Stimulated activated CD8-positive, alpha-beta memory T cell treated with anti-CD3 and anti-CD28 coated beads, Interleukin-7, amount 100 ng/mL, for 24 hours (primary cell): Measurements from ENCODE around the gene RFX4.

Source experiments
- DNase-seq: peaks from one replicate; pipeline ENCODE4 v3.0.0-alpha.2; 2020; ENCODE audit warnings: low read depth

Gene RFX4

DNA sequence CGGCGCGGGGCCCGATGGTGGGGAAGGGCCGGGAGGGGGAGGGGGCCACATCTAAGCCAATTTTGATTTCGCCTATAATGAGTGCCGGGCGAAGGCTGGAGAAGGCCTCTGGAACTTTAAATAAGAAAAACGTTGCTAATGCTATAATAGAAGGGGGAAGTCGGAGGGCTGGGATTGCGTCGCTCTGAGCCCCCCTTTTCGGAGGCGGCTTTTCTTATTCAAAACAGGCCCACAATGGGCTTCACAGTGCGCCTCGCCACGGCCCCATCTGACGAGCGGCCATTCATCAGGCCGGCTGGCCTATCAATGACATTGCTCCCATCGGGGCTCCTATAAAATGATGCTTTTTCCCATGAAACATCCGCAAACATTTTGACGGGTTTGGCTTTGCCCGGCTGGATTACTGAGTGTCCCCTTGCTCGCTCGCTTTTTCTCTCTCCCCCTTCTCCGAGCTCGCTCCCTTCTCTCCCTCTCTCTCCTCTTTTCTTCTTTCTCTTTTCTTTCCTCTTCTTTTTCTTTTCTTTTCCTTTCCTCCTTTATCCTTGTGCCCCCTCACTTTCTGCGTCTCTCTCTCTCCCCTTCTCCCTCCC, at the start of gene RFX4:
RFX4 (plus strand) TSS at position 364 of the 590 bp plus-strand sequence. CDS start 317 bp downstream, outside the sequence.
- DNase-seq = no peak

DNA sequence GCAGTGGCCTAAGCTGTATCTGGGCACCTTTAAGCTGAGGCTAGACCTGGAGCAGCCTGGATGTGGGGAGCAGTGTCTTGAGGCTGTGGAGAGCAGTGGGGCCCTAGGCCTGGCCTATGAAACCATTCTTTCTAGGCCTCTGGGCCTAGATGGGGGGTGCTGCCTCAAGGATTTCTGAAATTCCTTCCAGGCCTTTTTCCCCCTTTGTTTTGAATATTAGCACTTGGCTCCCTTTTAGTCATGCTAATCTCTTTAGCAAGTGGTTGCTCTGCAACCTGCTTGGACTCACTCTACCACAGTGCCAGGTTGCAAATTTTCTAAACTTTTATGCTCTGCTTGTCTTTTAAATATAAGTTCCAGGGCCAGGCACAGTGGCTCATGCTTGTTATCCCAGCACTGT, 41.6 kb upstream of the RFX4 start:
- DNase-seq = no peak

DNA sequence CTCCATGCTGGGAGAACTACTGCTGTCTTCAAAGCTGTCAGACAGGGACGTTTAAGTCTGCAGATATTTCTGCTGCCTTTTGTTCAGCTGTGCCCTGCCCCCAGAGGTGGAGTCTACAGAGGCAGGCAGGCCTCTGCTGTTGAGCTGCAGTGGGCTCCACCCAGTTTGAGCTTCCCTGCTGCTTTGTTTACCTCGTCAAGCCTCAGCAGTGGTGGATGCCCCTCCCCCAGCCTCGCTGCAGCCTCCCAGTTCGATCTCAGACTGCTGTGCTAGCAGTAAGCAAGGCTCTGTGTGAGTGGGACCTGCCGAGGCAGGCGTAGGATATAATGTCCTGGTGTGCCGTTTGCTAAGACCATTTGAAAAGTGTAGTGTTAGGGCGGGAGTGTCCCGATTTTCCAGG, 31.4 kb upstream of the RFX4 start:
- DNase-seq = no peak

DNA sequence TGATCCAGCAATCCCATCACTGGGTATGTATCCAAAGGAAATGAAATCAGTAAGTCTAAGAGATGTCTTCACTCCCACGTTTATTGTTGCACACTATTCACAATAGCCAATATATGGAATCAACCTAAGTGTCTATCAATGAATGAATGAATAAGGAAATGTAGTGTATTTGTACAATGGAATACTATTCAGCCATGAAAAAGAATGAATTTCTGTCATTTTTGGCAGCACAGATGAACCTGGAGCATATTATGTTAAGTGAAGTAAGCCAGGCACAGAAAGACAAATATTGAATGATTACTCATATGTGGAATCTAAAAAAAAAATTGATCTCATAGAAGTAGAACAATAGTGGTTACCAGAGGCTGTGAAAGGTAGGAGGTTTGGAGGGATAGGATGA, 30.6 kb upstream of the RFX4 start:
- no peak for DNase-seq

DNA sequence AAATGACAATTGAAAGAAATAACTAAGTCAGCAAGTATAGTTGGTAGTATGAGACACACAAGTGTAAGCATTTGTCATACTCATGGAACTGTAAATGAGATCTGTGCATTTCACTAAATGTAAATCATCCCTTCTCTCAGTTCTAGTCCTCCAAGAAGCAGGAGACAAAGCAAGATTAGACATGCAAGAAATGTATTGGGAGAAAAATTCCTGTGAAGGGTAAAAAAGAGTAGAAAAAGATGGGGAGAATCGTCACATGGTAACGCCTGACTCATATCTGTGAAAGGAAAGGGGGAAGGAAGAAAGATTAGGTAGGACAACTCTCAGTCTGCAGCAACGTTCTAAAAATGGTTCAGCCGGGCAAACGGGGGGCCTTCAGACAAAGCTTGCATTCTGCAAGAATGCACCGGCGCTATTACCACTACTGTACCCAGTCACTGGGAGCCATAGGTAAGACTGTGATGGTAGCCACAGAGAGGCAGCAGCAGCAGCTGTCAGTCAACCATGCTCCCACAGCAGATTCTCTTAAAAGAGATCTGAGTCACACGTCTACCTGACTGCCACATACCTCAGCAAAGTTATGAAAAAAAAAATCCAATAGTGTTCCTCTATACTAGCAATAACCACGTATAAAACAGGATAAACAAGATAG, 18.0 kb upstream of the RFX4 start:
- DNase-seq = no peak

DNA sequence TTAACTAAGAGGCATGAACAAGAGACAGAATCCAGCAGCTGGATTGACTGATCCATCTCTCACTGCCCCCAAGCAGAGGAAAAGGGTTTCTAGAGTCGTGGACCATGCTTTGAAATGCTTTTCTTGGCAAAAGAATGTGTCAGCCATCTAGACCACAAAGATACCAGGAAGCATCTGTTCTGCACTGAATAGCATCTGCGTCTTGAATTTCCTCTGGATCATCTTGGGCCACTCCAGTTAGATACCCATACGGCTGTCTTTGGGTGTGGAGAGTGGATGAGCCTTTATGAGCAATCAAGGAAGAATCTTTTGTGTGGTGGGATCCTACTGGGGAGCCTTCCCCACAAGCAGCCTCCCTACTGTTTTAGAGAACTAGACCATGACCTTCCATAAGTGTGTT, 16.0 kb upstream of the RFX4 start:
- no peak for DNase-seq

DNA sequence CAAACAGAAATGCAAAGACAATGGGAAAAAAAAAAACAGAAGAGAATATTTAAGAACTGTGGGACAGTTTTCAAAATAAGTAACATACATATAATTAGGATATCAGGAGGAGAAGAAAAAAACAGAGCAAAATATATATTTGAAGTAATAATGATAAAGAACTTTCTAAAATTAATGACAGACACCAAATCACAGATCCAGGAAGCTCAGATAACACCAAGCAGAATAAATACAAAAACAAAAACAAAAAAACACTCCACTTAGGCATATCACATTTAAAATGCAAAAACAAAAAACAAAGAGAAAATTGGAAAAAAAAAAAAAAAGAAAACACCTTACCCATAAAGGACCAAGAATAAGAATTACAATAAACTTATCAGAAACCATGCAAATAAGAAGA, 9.6 kb upstream of the RFX4 start:
- DNase-seq = no peak

DNA sequence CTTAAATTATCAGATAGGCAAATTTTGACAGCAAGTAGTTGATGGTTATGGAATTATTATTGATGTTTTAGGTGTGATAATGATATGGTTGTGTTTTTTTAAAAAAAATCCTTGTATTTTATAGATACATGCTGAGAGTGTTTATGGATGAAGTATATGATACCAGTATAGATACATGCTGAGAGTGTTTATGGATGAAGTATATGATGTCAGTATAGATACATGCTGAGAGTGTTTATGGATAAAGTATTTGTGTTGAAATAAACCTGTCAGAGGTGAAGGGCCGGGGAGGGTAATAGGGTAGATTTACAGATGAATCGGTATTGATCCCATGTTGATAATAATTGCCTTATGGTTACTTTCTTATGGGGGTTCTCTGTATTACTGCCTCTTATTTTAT, 6.0 kb upstream of the RFX4 start:
- DNase-seq = no peak

DNA sequence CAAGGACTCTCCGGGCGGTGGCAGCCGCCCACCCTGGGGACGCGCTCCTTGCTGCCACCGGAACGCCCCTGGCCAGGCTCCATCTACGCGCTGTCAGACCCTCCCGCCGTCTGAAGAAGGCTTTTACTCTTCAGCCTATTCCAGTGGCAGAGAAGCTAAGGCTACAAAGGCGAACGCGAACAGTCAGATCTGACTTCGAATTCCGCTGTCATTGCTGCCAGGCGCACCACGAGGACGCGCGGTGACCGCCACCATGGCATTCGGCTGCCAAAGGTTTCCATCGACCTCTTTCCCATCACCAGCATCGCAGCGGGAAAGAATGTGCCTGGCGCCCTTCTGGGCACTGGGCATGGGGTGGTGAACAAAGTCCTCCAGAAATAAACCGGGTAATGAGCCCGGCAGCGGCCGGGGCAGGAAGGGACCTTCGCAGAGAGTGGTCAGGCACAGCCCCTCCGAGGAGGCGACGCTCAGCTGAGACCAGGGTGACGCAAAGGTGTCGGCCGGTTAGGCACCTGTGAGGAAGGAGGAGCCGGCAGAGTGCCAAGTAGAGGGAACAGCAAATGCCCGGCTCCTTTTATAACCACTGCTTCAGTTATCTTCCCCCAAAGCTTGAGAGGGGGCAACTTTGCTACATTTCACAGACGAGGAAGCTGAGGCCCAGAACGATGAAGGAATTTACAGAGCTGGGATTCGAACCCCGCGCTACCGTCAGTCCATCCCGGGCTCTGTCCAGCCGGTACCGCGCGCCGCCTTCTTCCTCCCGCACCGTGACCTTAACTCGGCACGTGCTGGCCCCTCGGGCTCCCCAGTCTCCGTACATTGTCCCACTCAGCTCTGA, 1.9 kb upstream of the RFX4 start:
- no peak for DNase-seq

DNA sequence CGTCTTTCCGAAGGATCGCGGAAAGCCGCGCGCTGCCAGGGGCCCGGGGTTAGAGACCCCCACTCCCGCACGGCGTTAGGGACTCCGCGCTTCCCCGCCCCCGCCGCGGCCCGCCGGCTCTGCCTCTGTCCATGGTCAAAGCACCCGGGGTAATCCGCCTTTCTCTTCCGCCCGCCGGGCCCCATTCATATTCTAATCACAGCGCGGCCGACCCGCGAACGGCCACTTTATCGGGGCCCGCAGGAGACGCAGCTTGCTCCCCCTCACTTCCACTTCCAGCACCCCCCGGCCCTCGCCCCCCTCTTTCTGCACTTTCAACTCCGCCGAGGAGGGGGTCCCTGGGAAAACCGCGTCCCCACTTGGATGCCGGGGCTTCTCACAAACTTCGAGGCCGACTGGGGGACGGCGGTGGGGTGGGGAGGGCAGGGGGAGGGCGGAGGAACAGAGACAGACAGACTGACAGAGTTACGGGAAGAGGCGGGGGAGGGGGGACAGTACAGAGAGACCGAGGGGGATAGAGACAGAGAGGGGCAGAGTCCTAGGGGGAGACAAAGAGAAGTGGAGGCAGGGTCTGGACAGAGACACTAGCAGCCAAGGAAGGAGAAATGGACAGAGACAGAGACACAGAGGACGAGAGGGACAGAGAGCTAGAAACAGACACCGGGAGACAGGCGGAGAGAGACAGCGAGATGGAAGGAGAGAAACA, 1.1 kb upstream of the RFX4 start:
- no peak for DNase-seq

DNA sequence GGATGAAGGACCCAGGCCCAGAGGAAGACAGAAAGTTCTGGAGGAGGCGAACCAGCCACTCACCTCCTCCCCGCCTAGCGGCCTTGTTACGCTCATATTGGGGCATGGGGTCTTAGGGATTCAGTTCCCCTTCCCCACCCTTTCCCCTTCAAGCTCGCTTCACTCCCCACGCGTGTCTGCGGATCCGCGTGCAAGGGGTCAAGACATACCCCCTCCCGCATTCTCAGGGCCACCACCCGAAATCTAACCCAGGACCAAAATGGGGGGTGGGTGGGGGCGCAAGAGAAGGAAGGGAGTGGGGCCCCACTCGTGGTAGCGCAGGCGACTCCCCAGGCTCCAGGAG, 584 bp upstream of the RFX4 start:
- DNase-seq = no peak

DNA sequence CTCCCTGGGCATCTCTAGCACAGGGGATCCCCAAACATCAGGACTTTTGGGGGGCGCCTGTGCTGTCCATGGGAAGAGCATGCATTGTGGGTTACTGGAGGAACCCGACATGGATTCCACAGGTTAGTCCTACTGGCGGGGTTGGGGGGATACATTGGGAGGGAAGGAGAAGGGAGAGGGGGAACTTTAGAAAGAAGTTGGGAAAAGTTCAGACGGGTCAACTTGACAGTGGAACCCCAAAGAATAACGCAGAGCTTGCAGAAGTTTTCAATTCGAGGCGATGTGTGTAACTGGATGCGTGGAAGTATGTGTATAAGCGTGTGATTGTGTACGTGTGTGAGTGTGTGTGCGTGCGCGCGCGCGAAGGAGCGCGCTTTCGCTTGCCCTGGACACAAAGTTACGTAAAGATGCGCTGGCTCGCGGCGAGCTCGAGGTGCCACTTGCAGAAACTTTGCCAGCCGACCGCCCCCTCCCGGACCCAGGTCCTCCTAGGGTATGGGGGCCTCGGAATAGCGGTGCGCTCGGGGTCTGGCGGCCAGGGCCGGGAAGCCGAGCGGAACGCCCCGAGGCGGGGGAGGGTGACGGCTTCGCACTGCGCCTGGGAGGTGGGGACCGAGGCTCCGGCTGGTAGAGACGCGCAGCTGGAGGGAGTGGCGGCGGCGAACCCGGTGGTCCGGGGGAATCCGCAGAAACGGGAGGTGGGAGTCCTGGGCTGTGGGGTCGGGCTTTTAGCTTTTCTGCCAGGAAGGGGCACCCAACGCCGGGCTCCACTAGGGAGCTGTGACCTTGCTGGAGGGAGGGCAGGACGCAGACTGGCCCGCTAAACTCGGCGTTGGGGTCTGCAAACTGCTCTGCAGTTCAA, 669 bp downstream of the RFX4 start:
- no peak for DNase-seq

DNA sequence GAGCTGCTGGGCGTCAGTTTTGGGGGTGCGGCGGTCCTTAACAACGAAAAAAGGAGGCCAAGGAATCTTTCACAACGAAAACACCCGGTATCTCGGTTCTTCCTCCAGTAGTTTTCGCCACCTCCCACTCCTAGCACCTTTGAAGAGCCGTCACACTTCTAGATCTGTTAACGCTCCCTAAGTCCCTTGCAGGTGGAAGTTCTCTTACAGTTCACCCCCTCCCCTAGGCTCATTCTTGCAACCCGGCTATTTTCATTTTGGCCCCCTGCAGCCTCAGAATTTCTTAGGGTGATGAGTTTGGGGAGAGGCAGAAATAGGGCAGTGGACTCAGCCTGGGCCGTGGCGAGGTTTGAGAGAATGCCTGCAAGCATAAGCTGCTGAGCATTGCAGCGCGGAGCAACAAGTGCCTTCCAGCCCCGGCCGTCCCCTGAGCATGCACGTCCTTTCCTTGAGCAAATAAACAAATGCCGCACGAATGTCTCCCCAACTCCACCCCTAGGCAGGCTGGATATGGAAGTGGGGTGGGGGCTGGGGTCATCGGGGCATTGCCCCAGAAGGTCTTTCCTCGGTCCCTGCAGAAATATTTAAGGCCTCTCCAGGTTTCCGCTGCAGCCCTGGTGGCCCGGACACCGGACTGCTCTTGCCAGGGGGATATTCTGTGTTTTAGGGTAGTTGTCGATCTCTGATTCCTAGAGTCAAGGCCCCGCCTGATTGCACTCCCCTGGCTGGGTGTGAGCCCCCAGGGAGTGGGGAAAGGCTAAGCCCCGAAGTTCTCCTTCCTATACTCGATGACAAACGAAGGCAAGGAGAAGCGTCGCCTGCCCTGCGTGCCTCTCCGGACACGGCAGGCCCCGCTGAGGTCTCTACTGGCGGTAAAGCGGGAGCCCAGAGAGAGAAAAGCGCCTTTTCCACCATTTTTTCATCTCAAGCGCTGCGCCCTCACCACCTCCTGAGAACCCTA, 1.6 kb downstream of the RFX4 start:
- no peak for DNase-seq

DNA sequence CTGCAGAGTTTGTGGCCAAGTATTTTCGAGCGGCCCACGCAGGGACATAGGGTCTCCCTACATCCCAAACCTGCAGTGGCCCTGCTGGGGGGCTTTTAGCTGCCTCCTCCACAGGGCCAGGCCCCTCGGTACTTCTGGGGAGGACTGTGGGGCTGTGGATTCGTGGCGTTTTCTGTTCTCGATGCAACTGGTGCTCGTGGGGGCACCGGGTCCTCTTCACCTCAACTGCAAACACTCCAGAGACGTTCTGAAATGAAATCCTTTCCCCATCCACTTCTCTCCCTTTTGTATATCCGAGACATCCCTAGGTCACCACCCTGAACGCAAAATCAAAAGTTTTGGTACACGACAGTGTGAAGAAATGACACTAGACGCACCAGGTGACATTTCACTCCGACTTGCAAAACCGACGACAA, 2.3 kb downstream of the RFX4 start:
- DNase-seq = no peak

DNA sequence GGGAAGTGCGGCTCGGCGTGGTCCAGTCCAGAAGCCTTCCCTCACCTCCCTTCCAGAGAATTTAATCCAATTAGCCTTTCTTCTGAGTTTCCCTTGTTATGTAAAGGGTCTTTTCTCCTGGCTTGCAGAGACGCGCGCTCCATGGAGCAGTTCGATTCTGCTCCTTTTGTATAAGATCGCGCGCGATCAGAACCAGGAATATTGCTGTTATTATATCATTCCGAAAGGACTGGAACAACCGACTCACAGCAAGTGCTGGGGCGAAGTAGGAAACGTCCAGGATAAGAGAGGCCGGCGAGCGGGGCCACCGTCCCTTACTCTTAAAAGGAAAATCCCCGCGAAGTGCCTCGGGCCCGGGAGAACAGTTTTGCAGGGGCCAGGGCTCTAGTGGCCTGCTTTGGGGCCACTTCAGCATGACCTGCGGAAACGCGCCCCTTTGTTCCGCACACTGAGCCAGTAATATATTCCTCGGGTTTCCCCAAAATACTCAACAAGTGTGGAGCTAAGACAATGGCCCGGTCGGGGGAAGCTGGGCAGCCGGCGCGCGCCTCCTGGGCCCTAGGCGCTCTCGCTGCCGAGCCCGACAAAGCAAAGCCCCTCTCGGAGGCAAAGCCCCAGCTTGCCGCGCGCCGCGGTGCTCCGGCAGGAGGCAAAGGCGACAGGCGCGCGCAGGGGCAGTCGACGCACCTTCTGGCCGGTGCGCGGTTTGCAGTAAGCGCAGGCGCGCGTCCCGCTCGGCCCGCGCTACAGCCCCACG, 2.9 kb downstream of the RFX4 start:
- DNase-seq = no peak

DNA sequence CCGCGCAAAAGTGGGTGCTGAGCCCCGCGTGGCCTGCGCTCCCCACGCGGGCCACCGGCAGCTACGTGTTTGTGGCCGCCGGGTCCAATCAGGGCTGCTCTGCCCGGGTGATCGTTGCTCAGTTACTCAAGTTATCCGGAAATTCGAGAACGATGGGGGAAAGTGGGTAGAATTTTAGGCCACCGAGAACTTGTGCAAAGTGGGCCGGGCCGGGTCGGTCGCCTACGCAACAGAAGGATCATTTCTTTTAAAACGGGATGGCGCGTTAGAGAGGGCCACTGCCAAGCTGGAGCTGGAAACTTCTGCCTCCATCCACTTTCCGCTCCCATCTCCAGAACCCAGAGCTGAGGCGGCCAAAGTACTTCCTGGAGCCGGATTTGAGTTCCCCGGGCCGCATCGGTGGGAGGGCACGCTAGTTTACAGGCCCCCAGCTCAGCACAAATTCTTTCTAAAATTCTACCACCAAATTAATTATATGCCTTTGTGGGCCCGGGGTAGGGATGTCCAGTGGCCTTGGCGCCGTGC, 3.5 kb downstream of the RFX4 start:
- no peak for DNase-seq

DNA sequence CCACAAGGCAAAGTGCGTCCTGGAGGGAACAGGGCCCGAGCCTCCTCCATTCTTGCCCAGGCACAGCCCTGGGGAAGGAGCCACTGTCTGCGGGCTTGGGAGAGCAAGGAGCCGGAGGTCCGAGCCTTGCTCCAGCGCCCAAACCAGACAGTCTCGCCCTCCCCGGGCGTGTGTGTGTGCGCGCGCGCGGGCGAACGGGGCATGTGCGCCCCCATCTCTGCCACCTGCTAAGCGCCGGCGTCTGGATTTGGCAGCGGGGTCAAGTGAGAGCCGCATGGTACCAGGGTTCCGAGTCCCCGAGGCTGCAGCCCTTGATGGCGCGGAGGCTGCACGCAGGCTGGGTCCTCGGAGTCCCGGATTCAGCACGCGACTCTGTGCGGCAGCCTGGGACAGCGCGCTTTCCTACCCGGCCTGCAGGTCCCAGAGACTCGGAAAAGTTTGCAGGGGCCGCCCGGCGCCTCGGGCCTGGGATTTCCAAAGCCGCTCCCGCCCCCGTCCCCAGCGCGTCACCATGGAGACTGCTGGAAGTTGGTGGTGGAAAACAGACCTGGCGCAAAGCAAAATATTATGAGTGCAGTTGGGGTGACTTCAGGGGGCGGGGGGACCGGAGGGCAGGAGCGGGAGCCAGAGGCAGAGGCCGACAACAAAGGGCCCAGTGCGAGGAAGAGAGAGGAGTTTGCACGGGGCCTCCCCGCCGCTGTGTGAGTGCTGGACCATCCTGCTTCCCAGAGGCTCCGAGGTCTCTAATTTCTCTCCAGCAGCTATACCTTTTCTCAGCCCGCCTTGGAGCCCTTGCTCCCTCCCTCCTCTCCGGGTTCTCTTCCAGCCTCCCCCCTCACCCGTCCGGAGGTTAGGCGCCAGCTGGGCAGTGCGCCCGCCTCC, 4.2 kb downstream of the RFX4 start:
- DNase-seq = no peak

DNA sequence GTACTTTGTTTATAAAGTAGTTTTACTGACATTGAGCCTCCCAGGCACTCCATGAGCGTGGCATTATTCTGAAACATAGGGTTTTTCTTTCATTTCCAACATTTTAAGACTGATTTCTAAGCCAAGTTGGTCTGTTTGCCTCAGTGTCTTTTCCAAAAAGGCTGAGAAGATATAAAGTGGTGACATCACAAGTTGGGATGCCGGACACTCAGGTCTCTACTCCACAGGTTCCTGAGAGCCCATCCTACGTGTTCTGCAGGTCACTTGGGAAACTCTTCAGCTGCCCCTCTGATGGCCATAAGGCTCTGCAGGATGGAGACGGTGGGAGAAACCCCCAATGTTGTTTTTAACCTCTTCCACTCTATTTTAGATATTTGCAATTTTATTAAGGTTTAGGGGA, 6.0 kb downstream of the RFX4 start:
- no peak for DNase-seq

DNA sequence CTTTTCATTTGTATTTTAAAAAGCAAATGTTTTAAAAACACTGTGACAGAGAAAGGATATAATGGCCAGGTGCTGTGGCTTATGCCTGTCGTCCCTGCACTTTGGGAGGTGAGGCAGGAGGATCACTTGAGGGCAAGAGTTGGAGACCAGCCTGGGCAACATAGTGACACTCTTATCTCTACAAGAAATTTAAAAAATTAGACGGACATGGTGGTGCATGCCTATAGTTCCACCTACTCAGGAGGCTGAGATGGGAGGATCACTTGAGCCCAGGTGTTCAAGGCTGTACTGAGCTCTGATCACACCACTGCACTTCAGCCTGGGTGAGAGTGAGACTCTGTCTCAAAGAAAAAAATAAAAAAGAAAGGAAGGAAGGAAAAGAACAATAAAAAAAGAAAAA, 7.8 kb downstream of the RFX4 start:
- no peak for DNase-seq
